GM21737 (cell line): ENCODE results near the gene CCDC191.

Experiments
- ATAC-seq: cut with Tn5 transposase; IDR thresholded peaks from one replicate; pipeline ENCODE4 v1.9.1; 2021; ENCODE audit warnings: mild to moderate bottlenecking, moderate library complexity; ENCODE audit not compliant: unreplicated experiment

CCDC191 gene

DNA sequence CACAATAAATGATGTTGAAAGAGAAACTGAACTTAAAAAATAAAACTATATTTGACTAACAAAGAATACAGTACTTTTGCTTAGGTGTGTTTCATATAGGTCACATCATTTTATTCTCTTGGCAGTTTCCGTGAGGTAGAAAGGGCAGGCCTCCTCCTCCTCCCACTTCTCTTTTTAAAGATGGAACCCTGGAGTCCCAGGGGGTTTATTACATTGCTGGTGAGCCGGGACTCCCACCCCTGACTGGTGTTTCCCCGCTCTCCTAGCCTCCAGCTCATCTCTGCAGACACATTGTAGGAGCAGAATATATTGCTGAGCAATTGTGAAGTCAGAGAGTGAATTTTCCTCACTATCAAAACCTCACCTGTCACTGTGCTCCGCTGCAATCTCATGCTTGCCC is 78.5 kb downstream of the CCDC191 start:
- no peak for ATAC-seq

DNA sequence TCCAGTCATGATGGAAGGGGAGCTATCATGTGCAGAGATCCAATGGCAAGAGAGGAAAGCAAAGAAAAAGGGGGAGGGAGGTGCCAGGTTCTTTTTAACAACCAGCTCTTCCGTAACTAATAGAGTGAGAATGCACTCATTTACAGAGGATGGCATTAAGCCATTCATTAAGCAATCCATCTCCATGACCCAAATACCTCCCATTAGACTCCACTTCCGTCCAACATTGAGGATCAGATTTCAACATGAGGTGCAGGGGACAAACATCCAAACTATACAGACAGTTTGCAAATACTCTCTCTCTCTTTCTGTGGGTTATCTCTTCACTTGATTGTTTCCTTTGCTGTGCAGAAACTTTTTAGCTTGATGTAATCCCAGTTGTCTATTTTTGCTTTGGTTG is 87.3 kb downstream of the CCDC191 start:
- no peak for ATAC-seq

DNA sequence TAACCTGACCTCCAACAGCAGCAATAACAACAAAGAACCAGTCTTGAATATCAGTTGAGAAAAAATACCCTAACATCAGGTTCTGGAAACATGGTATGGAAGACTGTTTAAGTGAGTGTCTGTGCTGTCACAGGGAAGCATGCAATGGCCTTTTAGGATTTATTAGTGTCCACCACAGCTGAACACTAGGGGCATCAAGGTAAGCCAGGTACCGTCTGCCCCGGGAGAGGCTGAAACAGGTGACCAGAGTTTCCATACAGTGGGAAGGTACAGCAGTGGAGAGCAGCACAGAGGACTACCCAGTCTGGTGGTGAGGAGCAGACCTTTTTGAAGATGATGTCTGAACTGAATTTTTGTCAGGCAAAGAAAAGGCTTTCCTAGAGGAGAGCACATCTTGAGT is 90.2 kb downstream of the CCDC191 start:
- no peak for ATAC-seq

DNA sequence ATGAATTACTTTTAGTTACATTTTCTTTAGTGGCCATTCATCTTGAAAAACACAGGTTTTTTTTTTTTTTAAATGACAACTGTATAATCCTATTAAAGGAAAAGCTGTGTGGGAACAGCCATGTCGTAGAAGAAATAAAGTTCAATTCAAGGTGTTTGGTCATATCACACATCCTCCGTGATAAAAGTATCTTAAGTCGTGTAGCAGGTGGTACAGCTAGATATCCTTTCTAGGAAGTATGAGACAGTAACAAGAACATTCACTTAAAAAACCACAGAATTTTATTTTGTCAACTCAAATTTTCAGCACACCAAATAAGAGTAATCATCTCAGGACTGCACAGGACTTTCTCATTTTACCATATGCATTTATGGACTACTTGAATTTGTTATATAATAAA is 92.4 kb downstream of the CCDC191 start:
- ATAC-seq = no peak

DNA sequence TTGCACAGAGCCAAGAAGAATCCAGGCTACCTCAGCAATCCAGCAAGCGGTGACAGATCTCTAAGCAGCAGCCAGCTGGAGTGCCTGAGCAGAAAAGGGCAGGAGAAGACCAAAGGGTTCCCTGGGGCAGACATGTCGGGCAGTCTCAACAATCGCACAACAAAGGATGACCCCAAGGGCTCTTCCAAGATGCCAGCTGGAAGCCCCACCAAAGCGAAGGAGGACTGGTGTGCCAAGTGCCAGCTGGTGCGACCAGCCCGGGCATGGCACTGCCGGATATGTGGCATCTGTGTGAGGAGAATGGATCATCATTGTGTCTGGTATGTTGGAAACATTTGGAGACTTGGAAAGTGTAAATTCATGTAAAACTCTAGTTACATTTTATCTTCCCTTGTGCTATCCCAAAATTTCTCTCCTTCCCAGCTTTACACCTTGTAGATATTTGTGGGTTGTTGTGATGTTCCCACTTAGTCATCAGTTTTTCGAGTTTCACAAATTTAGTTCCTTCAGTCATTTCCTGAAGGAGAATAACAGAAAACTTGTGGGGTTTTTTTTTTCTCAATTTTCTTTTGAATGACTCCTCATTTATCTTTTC is 102.1 kb downstream of the CCDC191 start:
- no peak for ATAC-seq

DNA sequence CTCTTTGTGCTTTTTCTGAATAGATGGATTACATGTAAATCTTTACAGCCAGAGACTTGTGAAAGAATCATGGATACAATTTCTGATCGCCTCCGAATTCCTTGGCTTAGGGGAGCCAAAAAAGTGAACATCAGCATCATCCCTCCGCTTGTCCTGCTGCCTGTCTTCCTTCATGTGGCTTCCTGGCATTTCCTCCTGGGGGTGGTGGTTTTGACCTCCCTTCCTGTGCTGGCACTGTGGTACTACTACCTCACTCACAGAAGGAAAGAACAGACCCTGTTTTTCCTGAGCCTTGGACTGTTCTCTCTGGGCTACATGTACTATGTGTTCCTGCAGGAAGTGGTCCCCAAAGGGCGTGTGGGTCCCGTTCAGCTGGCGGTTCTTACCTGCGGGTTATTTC is 102.6 kb downstream of the CCDC191 start:
- no peak for ATAC-seq

DNA sequence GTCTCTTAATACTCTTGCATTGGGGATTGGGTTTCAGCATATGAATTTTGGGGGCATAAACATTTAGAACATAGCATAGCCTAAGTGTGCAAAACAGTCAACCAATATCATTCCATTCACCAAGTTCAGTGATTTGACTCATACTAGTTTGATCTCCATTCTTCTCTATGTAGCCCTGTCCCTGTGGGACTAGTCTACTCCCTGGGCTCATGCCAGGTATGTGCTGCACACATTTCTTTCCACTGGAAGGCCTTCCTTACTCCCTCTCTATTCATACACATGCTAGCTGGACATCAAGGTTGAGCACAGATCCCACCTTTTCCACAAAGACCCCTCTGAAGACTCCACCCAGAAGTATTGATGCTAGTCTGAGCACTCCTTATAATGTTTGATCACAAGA is 103.4 kb downstream of the CCDC191 start:
- no peak for ATAC-seq

DNA sequence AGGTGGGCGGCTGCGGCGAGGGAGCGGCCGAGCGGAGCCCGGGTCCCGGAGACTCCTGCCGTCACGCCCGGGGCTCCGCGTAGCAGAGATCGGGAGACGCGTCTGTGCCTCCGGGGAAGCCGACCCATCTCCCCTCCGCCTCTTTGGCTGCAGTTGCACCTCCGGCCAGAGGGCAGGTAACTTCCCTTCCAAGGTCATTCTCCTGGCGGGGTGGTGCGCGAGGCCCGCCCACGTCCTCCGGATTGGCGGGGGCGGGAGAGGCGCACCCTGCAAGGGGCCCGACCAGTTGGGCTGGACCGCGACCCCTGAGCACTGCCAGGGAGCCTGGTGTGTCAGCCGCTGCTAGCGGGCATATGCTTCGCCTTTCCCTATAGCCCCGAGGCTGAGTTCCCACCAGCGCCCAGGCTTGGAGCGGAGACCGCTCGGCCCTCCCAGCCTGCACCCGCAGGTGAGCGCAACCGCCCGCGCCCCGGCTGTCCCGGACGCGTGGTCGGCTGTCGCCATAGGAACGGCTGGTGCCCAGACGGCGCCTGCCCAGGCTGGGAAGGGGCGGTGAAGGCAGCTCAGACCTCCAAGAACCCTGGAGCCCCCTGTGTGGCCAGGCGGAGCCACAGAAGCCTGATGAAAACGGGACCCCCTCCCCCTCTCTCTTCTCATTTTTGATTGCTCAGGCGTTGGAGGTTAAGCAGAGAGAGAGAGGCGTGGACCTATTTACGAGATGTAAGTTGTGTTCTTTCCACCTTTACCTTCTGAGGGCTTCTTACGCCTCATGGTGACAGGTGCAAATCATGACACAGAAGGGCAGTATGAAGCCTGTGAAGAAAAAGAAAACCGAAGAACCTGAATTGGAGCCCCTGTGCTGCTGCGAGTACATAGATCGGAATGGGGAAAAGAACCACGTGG is 108.1 kb downstream of the CCDC191 start:
- ATAC-seq = peak; percentile 40

DNA sequence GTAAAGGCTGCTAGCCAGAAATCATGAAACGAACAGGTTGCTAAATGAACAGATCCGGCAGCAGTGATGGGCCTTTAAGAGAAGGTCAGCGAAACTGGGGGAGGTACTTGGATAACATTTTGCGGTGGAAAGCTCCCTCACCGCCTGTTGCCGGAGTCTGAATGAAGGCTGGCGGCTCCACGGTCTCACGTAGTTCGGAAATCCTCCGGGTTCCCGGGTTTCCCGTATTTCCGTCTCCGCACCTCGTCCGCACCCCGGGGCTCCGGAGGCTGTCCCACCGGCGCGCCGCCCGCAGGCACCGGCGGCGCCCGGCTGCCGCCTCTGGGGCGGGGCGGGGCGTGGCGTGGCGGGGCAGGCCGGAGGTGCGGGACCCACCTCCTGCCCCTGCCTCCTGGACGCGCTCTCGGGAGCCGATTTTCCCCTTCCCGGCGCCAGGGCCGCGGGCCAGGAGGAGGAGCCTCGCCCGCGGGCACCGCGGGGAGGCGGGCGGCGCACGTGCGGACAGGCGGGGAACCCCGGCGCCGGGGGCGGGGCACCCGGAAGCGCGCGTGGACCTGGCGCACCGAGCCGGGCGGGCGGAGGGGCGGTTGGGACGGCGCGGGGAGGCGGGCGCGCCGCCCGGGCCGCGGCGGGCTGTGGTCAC is 108.8 kb downstream of the CCDC191 start, which contains the start of gene ZDHHC23:
Gene ZDHHC23 (plus strand): TSS at position 642 of the 643 bp plus-strand sequence. CDS start 790 bp downstream, outside the sequence.
- peak; percentile 76 for ATAC-seq

DNA sequence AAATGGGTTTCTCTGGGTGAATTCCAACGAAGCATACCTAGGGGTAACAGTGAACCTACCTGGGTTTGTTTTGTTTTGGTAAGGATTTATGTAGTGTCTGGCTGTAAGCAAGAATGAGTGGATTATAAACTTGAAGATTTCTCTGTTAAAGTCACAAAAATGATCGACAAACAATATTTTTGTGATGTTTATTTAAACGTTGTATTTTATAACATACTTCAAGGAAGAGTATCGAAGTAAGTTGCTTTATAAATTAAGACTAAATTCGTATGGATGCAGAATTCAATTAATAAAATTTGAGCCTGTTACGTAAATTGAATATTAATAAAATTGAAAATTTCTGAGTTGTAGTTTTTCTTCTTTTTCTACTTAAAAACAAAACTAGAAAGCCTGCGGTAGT is 109.5 kb downstream of the CCDC191 start:
- no peak for ATAC-seq

DNA sequence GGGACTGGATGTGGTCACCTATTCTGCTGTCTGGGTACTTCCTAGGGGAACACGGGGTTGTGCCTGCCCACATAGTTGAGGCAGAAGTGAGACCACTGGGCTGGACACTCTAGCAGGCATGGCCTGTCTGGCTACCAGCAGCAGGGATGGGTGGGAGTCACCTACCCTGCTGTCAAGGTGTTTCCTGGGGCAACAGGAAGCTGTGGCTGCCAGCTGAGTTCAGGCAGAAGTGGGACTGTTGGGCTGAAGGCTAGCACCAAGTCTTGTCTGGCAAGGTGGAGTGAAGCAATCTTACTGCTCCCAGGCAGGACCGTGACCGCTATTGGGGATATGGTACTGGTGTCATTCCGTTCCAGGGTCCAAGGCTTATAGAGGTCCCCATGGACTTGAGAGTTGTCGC is 128.8 kb downstream of the CCDC191 start:
- no peak for ATAC-seq

DNA sequence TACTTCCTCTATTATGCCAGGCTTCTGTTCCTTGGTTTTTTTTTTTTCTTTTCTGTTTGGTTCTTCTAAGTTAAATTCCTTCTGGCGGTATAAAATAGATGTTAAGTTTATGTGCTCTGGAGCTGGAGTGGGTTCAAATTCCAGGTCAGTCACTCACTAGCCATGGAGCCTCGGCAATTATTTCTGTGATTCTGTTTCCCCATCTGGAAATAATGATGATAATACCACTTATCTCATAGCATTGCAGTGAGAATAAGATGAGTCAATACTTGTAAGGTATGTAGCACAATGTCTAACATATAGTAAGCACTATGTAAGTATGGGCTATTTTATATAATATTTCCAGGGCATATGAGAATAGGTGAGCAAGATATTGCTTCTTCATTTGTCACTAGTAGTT is 141.7 kb downstream of the CCDC191 start:
- no peak for ATAC-seq
